GM18505 (cell line): ENCODE results near the gene INTS7.
"Not testable (repeated sequence)": the region's sequence is repeated elsewhere in the genome, so short reads cannot be mapped to it uniquely, and the experiment has no call there.

Experiments used
- ATAC-seq: cut with Tn5 transposase; IDR thresholded peaks from one replicate; pipeline ENCODE4 v1.9.1; 2021; ENCODE audit not compliant: unreplicated experiment
- POLR2A ChIP-seq: IDR thresholded peaks from 4 replicates; pipeline ENCODE4 v1.6.1; 2011; ENCODE audit warnings: borderline replicate concordance; ENCODE audit not compliant: insufficient read depth, insufficient read length; ENCODE audit errors: extremely low read depth

Gene INTS7

GRCh38 chr1:211928290-211928801, 107.0 kb downstream of the INTS7 start:
- ATAC-seq = no peak
- no peak for TF ChIP-seq POLR2A

- no peak for ATAC-seq
- TF ChIP-seq POLR2A = no peak
These were observed 110.3 kb downstream of the INTS7 start for GRCh38 chr1:211925016-211925415.

GRCh38 chr1:211924256-211924655, 111.1 kb downstream of the INTS7 start:
- no peak for TF ChIP-seq POLR2A
- no peak for ATAC-seq

- ATAC-seq = no peak
- TF ChIP-seq POLR2A = no peak
These were observed 112.3 kb downstream of the INTS7 start for GRCh38 chr1:211923095-211923494.

GRCh38 chr1:211921579-211922095, 113.7 kb downstream of the INTS7 start:
- no peak for ATAC-seq
- TF ChIP-seq POLR2A = no peak

GRCh38 chr1:211920602-211921226, 114.6 kb downstream of the INTS7 start:
- no peak for ATAC-seq
- TF ChIP-seq POLR2A = no peak

GRCh38 chr1:211920141-211920572, 115.2 kb downstream of the INTS7 start:
- no peak for ATAC-seq
- no peak for TF ChIP-seq POLR2A

- no peak for ATAC-seq
- no peak for TF ChIP-seq POLR2A
These were observed 116.4 kb downstream of the INTS7 start for GRCh38 chr1:211918843-211919414.

- ATAC-seq = not testable (repeated sequence)
These were observed 118.9 kb downstream of the INTS7 start for GRCh38 chr1:211916458-211916857.

- no peak for TF ChIP-seq POLR2A
- no peak for ATAC-seq
These were observed 119.4 kb downstream of the INTS7 start for GRCh38 chr1:211915924-211916323.

GRCh38 chr1:211912844-211913432, 122.4 kb downstream of the INTS7 start:
- no peak for TF ChIP-seq POLR2A
- ATAC-seq = no peak

- no peak for TF ChIP-seq POLR2A
- ATAC-seq = no peak
These were observed 123.3 kb downstream of the INTS7 start for GRCh38 chr1:211912038-211912437.

- TF ChIP-seq POLR2A = no peak
- no peak for ATAC-seq
These were observed 124.4 kb downstream of the INTS7 start for GRCh38 chr1:211910913-211911485.
